ENCODE data around the gene PIF1.
"Not testable (repeated sequence)": the region's sequence is repeated elsewhere in the genome, so short reads cannot be mapped to it uniquely, and the experiment has no call there.

DNA sequence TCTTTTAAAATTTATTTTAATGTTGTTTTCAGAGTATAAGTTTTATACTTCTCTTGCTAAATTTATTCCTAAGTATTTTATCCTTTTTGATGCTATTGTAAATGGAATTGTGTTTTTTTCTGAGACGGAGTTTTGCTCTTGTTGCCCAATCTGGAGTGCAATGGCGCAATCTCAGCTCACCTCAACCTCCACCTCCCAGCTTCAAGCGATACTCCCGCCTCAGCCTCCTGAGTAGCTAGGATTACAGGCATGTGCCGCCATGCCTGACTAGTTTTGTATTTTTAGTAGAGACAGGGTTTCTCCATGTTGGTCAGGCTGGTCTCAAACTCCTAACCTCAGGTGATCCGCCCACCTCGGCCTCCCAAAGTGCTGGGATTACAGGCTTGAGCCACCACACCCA lies 30.1 kb downstream of the PIF1 start:
- not testable (repeated sequence) for TF ChIP-seq EZH2 (IDR thresholded peaks at IDR 0.05; ENCODE audit: borderline replicate concordance, insufficient read depth, low read length, poor library complexity, severe bottlenecking); POLR2AphosphoS5 (IDR thresholded peaks at IDR 0.05); SMC3 (conservative IDR thresholded peaks at IDR 0.05; ENCODE audit: poor library complexity); TAF1 (IDR thresholded peaks at IDR 0.05; ENCODE audit: low read depth); EP300 (conservative IDR thresholded peaks at IDR 0.05; ENCODE audit: poor library complexity, severe bottlenecking); MXI1 (conservative IDR thresholded peaks at IDR 0.05; ENCODE audit: poor library complexity, severe bottlenecking)
- TF ChIP-seq, protein P1, sequence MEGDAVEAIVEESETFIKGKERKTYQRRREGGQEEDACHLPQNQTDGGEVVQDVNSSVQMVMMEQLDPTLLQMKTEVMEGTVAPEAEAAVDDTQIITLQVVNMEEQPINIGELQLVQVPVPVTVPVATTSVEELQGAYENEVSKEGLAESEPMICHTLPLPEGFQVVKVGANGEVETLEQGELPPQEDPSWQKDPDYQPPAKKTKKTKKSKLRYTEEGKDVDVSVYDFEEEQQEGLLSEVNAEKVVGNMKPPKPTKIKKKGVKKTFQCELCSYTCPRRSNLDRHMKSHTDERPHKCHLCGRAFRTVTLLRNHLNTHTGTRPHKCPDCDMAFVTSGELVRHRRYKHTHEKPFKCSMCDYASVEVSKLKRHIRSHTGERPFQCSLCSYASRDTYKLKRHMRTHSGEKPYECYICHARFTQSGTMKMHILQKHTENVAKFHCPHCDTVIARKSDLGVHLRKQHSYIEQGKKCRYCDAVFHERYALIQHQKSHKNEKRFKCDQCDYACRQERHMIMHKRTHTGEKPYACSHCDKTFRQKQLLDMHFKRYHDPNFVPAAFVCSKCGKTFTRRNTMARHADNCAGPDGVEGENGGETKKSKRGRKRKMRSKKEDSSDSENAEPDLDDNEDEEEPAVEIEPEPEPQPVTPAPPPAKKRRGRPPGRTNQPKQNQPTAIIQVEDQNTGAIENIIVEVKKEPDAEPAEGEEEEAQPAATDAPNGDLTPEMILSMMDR (IDR thresholded peaks at IDR 0.05; ENCODE audit: poor library complexity, severe bottlenecking) = not testable (repeated sequence)
- TF ChIP-seq, protein P2, sequence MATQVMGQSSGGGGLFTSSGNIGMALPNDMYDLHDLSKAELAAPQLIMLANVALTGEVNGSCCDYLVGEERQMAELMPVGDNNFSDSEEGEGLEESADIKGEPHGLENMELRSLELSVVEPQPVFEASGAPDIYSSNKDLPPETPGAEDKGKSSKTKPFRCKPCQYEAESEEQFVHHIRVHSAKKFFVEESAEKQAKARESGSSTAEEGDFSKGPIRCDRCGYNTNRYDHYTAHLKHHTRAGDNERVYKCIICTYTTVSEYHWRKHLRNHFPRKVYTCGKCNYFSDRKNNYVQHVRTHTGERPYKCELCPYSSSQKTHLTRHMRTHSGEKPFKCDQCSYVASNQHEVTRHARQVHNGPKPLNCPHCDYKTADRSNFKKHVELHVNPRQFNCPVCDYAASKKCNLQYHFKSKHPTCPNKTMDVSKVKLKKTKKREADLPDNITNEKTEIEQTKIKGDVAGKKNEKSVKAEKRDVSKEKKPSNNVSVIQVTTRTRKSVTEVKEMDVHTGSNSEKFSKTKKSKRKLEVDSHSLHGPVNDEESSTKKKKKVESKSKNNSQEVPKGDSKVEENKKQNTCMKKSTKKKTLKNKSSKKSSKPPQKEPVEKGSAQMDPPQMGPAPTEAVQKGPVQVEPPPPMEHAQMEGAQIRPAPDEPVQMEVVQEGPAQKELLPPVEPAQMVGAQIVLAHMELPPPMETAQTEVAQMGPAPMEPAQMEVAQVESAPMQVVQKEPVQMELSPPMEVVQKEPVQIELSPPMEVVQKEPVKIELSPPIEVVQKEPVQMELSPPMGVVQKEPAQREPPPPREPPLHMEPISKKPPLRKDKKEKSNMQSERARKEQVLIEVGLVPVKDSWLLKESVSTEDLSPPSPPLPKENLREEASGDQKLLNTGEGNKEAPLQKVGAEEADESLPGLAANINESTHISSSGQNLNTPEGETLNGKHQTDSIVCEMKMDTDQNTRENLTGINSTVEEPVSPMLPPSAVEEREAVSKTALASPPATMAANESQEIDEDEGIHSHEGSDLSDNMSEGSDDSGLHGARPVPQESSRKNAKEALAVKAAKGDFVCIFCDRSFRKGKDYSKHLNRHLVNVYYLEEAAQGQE (IDR thresholded peaks at IDR 0.05; ENCODE audit: borderline replicate concordance) = not testable (repeated sequence)

All from neural cell (in vitro differentiated cells).